ENCODE results near the gene IFNAR1. TPM values are rescaled to one million over a fixed set of nuclear protein-coding genes. Genes with fewer than 3 reads are reported as not detected.
"Not testable (repeated sequence)": the region's sequence is repeated elsewhere in the genome, so short reads cannot be mapped to it uniquely, and the experiment has no call there.

Gene IFNAR1
- total RNA-seq, 4 donors from 2014 or later: 22.4 to 28.3 (median 26.4) TPM

GRCh38 chr21:33317145-33317544 lies 7.6 kb upstream of the IFNAR1 start:
- H3K36me3 ChIP-seq: no peaks in the 10 kb centered on the region
- 37% methylated on average over 6 of the region's 6 CpGs for WGBS
- H3K27me3 ChIP-seq: peaks cover 0 to 4% (median 0%) of the 10 kb centered on the region in 4 donors
- no peak overlapping the region for H3K27ac ChIP-seq (replicated peaks in 1 of 4)
- H3K9me3 ChIP-seq: no peaks in the 10 kb centered on the region
- H3K4me1 ChIP-seq: no peaks in the 10 kb centered on the region
- no peak overlapping the region for H3K4me3 ChIP-seq
- intact Hi-C loops (cut with DNase I): no loop called here
- TF ChIP-seq CTCF (IDR thresholded peaks at IDR 0.05): no peak
- DNase-seq (ENCODE audit: extremely low spot score): no peak

GRCh38 chr21:33317786-33318486 lies 6.8 kb upstream of the IFNAR1 start:
- Histone ChIP-seq H3K4me1 (no peaks in the 10 kb centered on the region), H3K9me3 (no peaks in the 10 kb centered on the region), H3K27ac (replicated peaks in 1 of 4) (no peak overlapping the region), H3K27me3 (peaks cover 0 to 4% (median 0%) of the 10 kb centered on the region in 4 donors), H3K4me3 (no peak overlapping the region), H3K36me3 (no peaks in the 10 kb centered on the region)
- TF ChIP-seq EP300 (IDR thresholded peaks at IDR 0.05): no peak
- intact Hi-C loops (cut with DNase I): no loop called here
- 88% methylated on average over 14 of the region's 14 CpGs for WGBS
- no peak for DNase-seq (ENCODE audit: extremely low spot score)

GRCh38 chr21:33321005-33321404 lies 3.8 kb upstream of the IFNAR1 start:
- H3K9me3 ChIP-seq; H3K36me3 ChIP-seq; H3K27me3 ChIP-seq; H3K4me3 ChIP-seq; intact Hi-C loops (cut with DNase I); H3K27ac ChIP-seq (replicated peaks in 1 of 4); DNase-seq (ENCODE audit: extremely low spot score): not testable (repeated sequence)
- H3K4me1 ChIP-seq: peaks cover 2 to 10% (median 6%) of the 10 kb centered on the region in 4 donors
- 92% methylated on average over 17 of the region's 17 CpGs for WGBS

- H3K9me3 ChIP-seq; H3K27me3 ChIP-seq; DNase-seq (ENCODE audit: extremely low spot score); intact Hi-C loops (cut with DNase I); H3K36me3 ChIP-seq: not testable (repeated sequence)
- peak overlapping the region; percentile 76 to 99 (median 85) for H3K4me3 ChIP-seq
- peaks cover 26 to 32% (median 28%) of the 10 kb centered on the region in 4 donors for H3K4me1 ChIP-seq
- peak overlapping the region; percentile 94 to 98 (median 96) for H3K27ac ChIP-seq (replicated peaks in 1 of 4)
Measured at GRCh38 chr21:33323610-33324009, 1.2 kb upstream of the IFNAR1 start.

GRCh38 chr21:33325222-33326067 lies 675 bp downstream of the IFNAR1 start:
- H3K4me1 ChIP-seq: peaks cover 27 to 37% (median 30%) of the 10 kb centered on the region in 4 donors
- peak overlapping the region; percentile 94 to 98 (median 96) for H3K27ac ChIP-seq (replicated peaks in 1 of 4)
- no peaks in the 10 kb centered on the region for H3K27me3 ChIP-seq
- WGBS: under 1% methylated on average over 26 of the region's 28 CpGs
- H3K9me3 ChIP-seq: no peaks in the 10 kb centered on the region
- intact Hi-C loops (cut with DNase I): no loop called here
- no peak for TF ChIP-seq POLR2A (IDR thresholded peaks at IDR 0.05; ENCODE audit: low read depth)
- TF ChIP-seq CTCF (IDR thresholded peaks at IDR 0.05): no peak
- no peak for TF ChIP-seq POLR2AphosphoS5 (IDR thresholded peaks at IDR 0.05)
- peak; percentile 28 for TF ChIP-seq EP300 (IDR thresholded peaks at IDR 0.05)
- DNase-seq (ENCODE audit: extremely low spot score): peak; percentile 94
- H3K4me3 ChIP-seq: peak overlapping the region; percentile 76 to 99 (median 85)
- no peaks in the 10 kb centered on the region for H3K36me3 ChIP-seq

GRCh38 chr21:33327326-33327725 lies 2.6 kb downstream of the IFNAR1 start:
- no peak overlapping the region for H3K4me3 ChIP-seq
- H3K4me1 ChIP-seq: peaks cover 27 to 37% (median 30%) of the 10 kb centered on the region in 4 donors
- WGBS: 100% methylated on average over 3 of the region's 3 CpGs
- no peak overlapping the region for H3K27ac ChIP-seq (replicated peaks in 1 of 4)
- H3K9me3 ChIP-seq: no peaks in the 10 kb centered on the region
- H3K27me3 ChIP-seq: no peaks in the 10 kb centered on the region
- intact Hi-C loops (cut with DNase I): no loop called here
- no peak for DNase-seq (ENCODE audit: extremely low spot score)
- H3K36me3 ChIP-seq: peaks cover 0 to 14% (median 10%) of the 10 kb centered on the region in 4 donors
- TF ChIP-seq POLR2A (IDR thresholded peaks at IDR 0.05; ENCODE audit: low read depth) (no peak), EP300 (IDR thresholded peaks at IDR 0.05) (no peak), CTCF (IDR thresholded peaks at IDR 0.05) (no peak), POLR2AphosphoS5 (IDR thresholded peaks at IDR 0.05) (no peak)

All from esophagus muscularis mucosa (tissue), 4 donors.